Ascending aorta (tissue), 2 donors: ENCODE results near the gene NUP93. TPM values are rescaled to one million over a fixed set of nuclear protein-coding genes. Genes with fewer than 3 reads are reported as not detected.

Experiments used
- DNase-seq, 2 donors: peaks; one replicate each; pipeline ENCODE4 v3.0.0-alpha.2; 2019; ENCODE audit warnings: low spot score in 2 of 2
- H3K27ac ChIP-seq, 2 donors: fragments of 200-600 bp; sonication (generic); one replicate each; pipeline ENCODE4 v1.5.1; 2016 to 2017; ENCODE audit warnings: mild to moderate bottlenecking in 1 of 2
- H3K27me3 ChIP-seq: fragments of 200-600 bp; sonication (generic); one replicate; pipeline ENCODE4 v1.5.1; 2017
- H3K36me3 ChIP-seq, 2 donors: fragments of 200-600 bp; sonication (generic); one replicate each; pipeline ENCODE4 v1.5.1; 2016
- H3K4me1 ChIP-seq, 2 donors: fragments of 200-600 bp; sonication (generic); one replicate each; pipeline ENCODE4 v1.5.1; 2016 to 2017; ENCODE audit warnings: mild to moderate bottlenecking in 1 of 2
- H3K4me3 ChIP-seq, 2 donors: fragments of 200-600 bp; sonication (generic); one replicate each; pipeline ENCODE4 v1.5.1; 2016 to 2017; ENCODE audit warnings: mild to moderate bottlenecking in 1 of 2
- H3K9me3 ChIP-seq, 2 donors: fragments of 200-600 bp; sonication (generic); one replicate each; pipeline ENCODE4 v1.5.1; 2016
- intact Hi-C: fragments of 100-400 bp; cut with DNase I; formaldehyde crosslinking; loops from one replicate; pipeline ENCODE4 v1.15.1; 2023
- total RNA-seq: library from RNA; depleted of rRNA; stranded (reverse); fragments of >200 nt; gene quantifications from one replicate; pipeline ENCODE4 v1.1.0, GENCODE V29; 2016
- TF ChIP-seq, protein P1 (sequence below), 3 experiments: fragments of 200-600 bp in 2 of 3; fragments of 450-650 bp in 1 of 3; sonication (generic) in 2 of 3; IDR thresholded peaks; one replicate each; pipeline ENCODE4 v1.5.1; 2016 to 2019; ENCODE audit warnings: antibody characterized with exemption in 3 of 3, mild to moderate bottlenecking in 1 of 3, moderate library complexity in 1 of 3

NUP93 gene
- total RNA-seq, 1 donor from 2014 or later: 419 TPM

DNA sequence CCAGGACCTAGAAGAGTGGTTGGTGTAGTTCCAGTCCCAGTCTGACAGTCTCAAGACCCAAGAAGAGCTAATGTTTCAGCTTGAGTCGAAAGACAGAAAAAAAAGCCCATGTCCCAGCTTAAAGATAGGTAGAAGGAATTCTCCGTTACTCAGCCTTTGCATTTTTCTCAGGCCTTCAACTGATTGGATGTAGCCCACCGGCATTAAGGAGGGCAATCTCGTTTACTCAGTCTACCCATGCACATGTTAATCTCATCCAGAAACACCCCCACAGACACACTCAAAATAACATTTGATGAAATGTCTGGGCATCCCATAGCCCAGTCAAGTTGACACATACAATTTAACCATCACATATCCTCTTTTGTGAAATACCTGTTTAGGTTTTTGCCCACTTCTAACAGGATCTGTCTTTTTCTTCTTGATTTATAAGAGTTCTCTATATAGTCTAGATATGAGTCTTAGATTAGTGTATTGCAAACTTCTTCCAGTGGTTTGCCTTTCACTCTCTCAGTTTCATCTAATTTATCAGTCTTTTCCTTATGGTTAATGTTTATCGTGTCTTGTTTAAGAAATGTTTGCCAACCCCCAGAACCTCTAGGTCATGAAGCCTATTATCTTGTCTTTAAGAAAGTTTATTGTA is 7.6 kb upstream of the NUP93 start:
- DNase-seq: no peak
- intact Hi-C loops: no loop called here

DNA sequence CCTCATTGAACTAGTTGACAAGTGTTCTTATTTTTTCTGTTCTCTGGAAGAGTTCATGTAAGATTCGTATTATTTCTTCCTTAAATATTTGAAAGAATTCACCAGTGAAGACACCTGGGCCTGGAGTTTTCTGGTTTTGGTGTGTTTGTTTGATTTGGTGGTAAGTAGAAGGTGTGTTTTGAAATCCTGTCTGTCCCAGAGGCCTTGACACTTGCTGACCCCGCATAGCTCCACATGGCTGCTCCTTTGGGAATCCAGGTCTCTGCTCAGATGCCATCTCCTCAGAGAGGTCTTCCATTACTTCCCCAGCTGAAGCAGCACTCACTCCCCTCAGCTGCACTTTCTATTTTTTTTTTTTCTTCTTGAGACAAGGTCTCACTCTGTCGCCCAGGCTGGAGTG is 5.7 kb upstream of the NUP93 start:
- no peaks in the 10 kb centered on the region for H3K36me3 ChIP-seq
- intact Hi-C loops: no loop called here
- no peak overlapping the region for H3K27ac ChIP-seq
- H3K9me3 ChIP-seq: no peaks in the 10 kb centered on the region
- H3K4me1 ChIP-seq: peaks cover 0 to 11% of the 10 kb centered on the region in 2 donors
- no peaks in the 10 kb centered on the region for H3K27me3 ChIP-seq
- TF ChIP-seq, protein P1, sequence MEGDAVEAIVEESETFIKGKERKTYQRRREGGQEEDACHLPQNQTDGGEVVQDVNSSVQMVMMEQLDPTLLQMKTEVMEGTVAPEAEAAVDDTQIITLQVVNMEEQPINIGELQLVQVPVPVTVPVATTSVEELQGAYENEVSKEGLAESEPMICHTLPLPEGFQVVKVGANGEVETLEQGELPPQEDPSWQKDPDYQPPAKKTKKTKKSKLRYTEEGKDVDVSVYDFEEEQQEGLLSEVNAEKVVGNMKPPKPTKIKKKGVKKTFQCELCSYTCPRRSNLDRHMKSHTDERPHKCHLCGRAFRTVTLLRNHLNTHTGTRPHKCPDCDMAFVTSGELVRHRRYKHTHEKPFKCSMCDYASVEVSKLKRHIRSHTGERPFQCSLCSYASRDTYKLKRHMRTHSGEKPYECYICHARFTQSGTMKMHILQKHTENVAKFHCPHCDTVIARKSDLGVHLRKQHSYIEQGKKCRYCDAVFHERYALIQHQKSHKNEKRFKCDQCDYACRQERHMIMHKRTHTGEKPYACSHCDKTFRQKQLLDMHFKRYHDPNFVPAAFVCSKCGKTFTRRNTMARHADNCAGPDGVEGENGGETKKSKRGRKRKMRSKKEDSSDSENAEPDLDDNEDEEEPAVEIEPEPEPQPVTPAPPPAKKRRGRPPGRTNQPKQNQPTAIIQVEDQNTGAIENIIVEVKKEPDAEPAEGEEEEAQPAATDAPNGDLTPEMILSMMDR (IDR thresholded peaks at IDR 0.05): no peak
- DNase-seq: no peak
- H3K4me3 ChIP-seq: no peak overlapping the region

More for the DNA sequence above, 7.6 kb upstream of the NUP93 start:
- Histone ChIP-seq H3K27me3 (no peaks in the 10 kb centered on the region), H3K4me1 (no peaks in the 10 kb centered on the region), H3K27ac (no peak overlapping the region), H3K9me3 (no peaks in the 10 kb centered on the region), H3K36me3 (no peaks in the 10 kb centered on the region), H3K4me3 (no peak overlapping the region)
- TF ChIP-seq, protein P1 (IDR thresholded peaks at IDR 0.05): no peak

DNA sequence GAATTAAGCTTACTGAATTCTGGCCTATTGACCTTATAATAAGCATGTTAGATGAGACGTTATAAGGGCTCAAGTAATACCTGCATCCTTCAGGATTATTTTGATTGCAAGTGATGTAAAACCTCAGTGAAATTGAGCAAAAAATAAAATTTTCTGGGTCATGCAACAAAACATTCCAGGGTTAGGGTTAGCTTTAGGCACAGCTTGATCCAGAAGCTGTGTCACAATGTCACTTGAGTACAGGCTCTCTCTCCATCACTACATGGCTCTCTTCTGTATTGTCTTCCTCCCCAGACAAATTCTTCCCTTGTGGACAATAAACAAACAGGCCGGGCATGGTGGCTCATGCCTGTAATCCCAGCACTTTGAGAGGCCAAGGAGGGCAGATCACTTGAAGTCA is 3.6 kb upstream of the NUP93 start:
- Histone ChIP-seq H3K27me3 (no peaks in the 10 kb centered on the region), H3K36me3 (no peaks in the 10 kb centered on the region), H3K9me3 (no peaks in the 10 kb centered on the region), H3K27ac (no peak overlapping the region), H3K4me1 (peaks cover 0 to 21% of the 10 kb centered on the region in 2 donors), H3K4me3 (no peak overlapping the region)
- TF ChIP-seq, protein P1 (IDR thresholded peaks at IDR 0.05): no peak
- DNase-seq: no peak
- intact Hi-C loops: no loop called here

DNA sequence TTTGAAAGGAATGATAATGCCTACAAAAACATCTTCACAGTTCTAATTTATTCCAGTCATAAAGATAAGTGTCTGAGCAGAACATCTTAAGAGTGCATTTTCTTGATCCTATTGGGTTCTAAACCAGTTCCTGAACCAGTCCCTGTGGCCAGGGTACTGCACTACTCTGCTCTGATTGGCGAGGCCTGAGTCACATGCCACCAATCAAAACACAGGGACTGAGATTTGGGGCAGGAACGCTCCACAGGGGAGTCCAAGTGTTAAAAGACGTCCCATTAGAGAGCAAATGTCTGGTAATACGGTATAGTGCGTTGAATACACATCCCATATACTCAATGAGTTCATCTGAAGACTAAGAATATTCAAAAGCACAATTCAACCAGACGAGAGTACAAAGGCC is 3.0 kb upstream of the NUP93 start:
- peaks cover 0 to 24% of the 10 kb centered on the region in 2 donors for H3K4me1 ChIP-seq
- no peaks in the 10 kb centered on the region for H3K36me3 ChIP-seq
- no peak overlapping the region for H3K27ac ChIP-seq
- TF ChIP-seq, protein P1 (IDR thresholded peaks at IDR 0.05): no peak
- no peak for DNase-seq
- H3K4me3 ChIP-seq: no peak overlapping the region
- H3K9me3 ChIP-seq: no peaks in the 10 kb centered on the region
- H3K27me3 ChIP-seq: no peaks in the 10 kb centered on the region
- intact Hi-C loops: no loop called here

DNA sequence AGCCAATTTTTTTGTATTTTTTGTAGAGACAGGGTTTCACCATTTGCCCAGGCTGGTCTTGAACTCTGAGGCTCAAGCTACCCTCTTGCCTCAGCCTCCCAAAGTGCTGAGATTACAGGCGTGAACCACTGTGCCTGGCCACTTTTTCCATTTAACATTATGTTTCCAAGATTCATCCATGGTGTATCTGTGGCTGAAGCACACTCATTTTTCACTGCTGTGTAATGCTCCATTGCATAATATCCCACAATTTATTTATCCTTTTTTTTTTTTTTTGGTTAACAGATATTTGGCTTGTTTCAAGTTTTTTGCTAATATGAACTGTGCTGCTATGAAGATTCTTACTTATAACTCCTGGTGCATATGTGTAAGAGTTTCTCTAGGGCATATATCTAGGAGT is 1.9 kb upstream of the NUP93 start:
- no peaks in the 10 kb centered on the region for H3K9me3 ChIP-seq
- TF ChIP-seq, protein P1 (IDR thresholded peaks at IDR 0.05): no peak
- no peaks in the 10 kb centered on the region for H3K36me3 ChIP-seq
- H3K4me1 ChIP-seq: peaks cover 0 to 24% of the 10 kb centered on the region in 2 donors
- intact Hi-C loops: loop anchor here (2.0 kb wide), 1 partner anchor 21 kb away; no protein-coding TSS in a partner anchor
- no peak overlapping the region for H3K4me3 ChIP-seq
- H3K27ac ChIP-seq: no peak overlapping the region
- no peak for DNase-seq
- H3K27me3 ChIP-seq: no peaks in the 10 kb centered on the region
